NB4 (cell line): ENCODE results near the gene SCFD1.
A peak's percentile ranks its signal among the peaks of the same experiment; 100 is the strongest.

Source experiments
- DNase-seq: peaks from one replicate; pipeline ENCODE4 v3.0.0; 2010; ENCODE audit warnings: low read depth
- H3K4me3 ChIP-seq: one replicate; pipeline ENCODE4 v1.5.1; 2011; ENCODE audit warnings: mild to moderate bottlenecking, low read depth, low read length, moderate library complexity
- MYC ChIP-seq: IDR thresholded peaks from 2 replicates; pipeline ENCODE4 v1.6.1; 2011; ENCODE audit warnings: low read depth, low read length
- POLR2A ChIP-seq: IDR thresholded peaks from 2 replicates; pipeline ENCODE4 v1.6.1; 2011; ENCODE audit warnings: mild to moderate bottlenecking; ENCODE audit not compliant: insufficient read length; ENCODE audit errors: extremely low read depth
- TF ChIP-seq, protein P1 (sequence below): IDR thresholded peaks from one replicate; pipeline ENCODE4 v1.5.1; 2012; ENCODE audit warnings: low read depth, low read length
- TF ChIP-seq, protein P2 (sequence below): IDR thresholded peaks from 2 replicates; pipeline ENCODE4 v1.6.1; 2011; ENCODE audit warnings: low read depth, low read length

Gene SCFD1

GRCh38 chr14:30691751-30692398 lies 69.8 kb downstream of the SCFD1 start:
- no peak overlapping the region for H3K4me3 ChIP-seq
- DNase-seq = no peak
- no peak for TF ChIP-seq POLR2A
- TF ChIP-seq, protein P1, sequence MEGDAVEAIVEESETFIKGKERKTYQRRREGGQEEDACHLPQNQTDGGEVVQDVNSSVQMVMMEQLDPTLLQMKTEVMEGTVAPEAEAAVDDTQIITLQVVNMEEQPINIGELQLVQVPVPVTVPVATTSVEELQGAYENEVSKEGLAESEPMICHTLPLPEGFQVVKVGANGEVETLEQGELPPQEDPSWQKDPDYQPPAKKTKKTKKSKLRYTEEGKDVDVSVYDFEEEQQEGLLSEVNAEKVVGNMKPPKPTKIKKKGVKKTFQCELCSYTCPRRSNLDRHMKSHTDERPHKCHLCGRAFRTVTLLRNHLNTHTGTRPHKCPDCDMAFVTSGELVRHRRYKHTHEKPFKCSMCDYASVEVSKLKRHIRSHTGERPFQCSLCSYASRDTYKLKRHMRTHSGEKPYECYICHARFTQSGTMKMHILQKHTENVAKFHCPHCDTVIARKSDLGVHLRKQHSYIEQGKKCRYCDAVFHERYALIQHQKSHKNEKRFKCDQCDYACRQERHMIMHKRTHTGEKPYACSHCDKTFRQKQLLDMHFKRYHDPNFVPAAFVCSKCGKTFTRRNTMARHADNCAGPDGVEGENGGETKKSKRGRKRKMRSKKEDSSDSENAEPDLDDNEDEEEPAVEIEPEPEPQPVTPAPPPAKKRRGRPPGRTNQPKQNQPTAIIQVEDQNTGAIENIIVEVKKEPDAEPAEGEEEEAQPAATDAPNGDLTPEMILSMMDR = no peak
- TF ChIP-seq, protein P2, sequence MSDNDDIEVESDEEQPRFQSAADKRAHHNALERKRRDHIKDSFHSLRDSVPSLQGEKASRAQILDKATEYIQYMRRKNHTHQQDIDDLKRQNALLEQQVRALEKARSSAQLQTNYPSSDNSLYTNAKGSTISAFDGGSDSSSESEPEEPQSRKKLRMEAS = no peak

- DNase-seq = no peak
- no peak for TF ChIP-seq MYC
- no peak for TF ChIP-seq POLR2A
- TF ChIP-seq, protein P1 = no peak
- TF ChIP-seq, protein P2 = no peak
- no peak overlapping the region for H3K4me3 ChIP-seq
These were observed 70.5 kb downstream of the SCFD1 start for GRCh38 chr14:30692669-30693068.

DNA sequence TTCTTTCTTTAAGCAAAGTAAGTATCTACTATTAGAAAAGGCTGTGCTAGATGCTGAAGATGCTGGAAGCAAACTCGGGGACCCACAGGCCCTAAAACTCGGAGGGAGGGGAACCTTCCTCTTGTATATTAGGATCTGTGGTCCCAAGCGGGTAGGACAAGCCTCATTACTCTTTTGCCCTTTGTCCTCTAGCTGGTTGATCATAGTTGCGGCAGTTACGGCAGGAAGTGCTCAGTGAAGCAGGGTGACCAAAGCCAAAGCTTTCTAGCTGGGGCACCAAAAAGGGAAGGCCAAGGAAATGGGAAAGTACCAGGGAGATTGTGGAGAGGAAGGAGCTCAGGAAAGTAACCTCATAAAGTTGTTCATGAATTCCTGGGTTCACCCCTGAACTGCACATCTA lies 76.3 kb downstream of the SCFD1 start:
- TF ChIP-seq, protein P2 = no peak
- TF ChIP-seq POLR2A (no peak), MYC (no peak)
- TF ChIP-seq, protein P1 = no peak
- H3K4me3 ChIP-seq = no peak overlapping the region
- no peak for DNase-seq

DNA sequence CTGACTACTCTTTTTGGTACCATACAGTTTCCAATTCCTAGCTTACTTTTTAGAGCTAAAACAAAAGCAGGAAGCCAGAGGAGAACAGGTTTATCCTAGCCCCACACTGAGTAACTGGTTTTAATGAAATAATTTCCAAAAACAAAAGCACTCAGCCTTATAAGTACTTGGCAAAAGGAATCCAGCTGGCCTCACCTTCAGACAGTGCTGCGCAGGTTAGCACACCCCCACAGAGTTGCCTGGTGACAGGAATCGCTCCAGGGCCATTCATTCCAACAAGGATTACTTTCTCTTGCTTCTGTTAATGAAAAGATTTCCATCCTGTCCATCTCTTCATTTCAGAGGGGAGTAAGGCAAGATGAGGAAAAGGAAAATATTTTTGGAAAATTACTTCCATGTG lies 84.6 kb downstream of the SCFD1 start:
- DNase-seq = no peak
- H3K4me3 ChIP-seq = no peak overlapping the region
- TF ChIP-seq, protein P1 = no peak
- TF ChIP-seq, protein P2 = no peak
- TF ChIP-seq POLR2A (no peak), MYC (no peak)

GRCh38 chr14:30708157-30708556 lies 86.0 kb downstream of the SCFD1 start:
- H3K4me3 ChIP-seq = no peak overlapping the region
- peak; percentile 2 for DNase-seq
- TF ChIP-seq, protein P2 = no peak
- TF ChIP-seq, protein P1 = no peak
- TF ChIP-seq MYC (no peak), POLR2A (no peak)

GRCh38 chr14:30709201-30709600 lies 87.1 kb downstream of the SCFD1 start:
- no peak overlapping the region for H3K4me3 ChIP-seq
- no peak for DNase-seq
- TF ChIP-seq, protein P1 = no peak
- TF ChIP-seq, protein P2 = no peak
- TF ChIP-seq MYC (no peak), POLR2A (no peak)
